A549 (cell line): ENCODE measurements around the gene CKLF. TPM values are rescaled to one million over a fixed set of nuclear protein-coding genes. Genes with fewer than 3 reads are reported as not detected.
A peak's percentile ranks its signal among the peaks of the same experiment; 100 is the strongest.

Experiments used
- ATAC-seq, 2 experiments: fragments of 200-7000 bp in 1 of 2; fragments of >200 bp in 1 of 2; cut with Nextera tagmentation in 1 of 2; cut with Tn5 transposase in 1 of 2; 3 replicates each; pipeline versions ENCODE4 v1.8.0 to v1.9.1; 2018 to 2020; ENCODE audit warnings: mild to moderate bottlenecking in 1 of 2, moderate library complexity in 1 of 2
- CTCF ChIA-PET: fragments of 300-600 bp; sonication (Branson Sonifier 250); formaldehyde crosslinking; extraction: SDS; loops from one replicate; lab custom pipeline; 2021; ENCODE audit warnings: antibody characterized with exemption, inconsistent platforms; lab: Yijun Ruan, JAX
- POLR2A ChIA-PET: fragments of 350-600 bp; formaldehyde crosslinking; extraction: SDS; loops from one replicate; lab custom pipeline; 2021; ENCODE audit warnings: antibody characterized with exemption, inconsistent platforms; lab: Yijun Ruan, JAX
- DNase-seq, 2 experiments: peaks; one replicate each; pipeline versions ENCODE4 v3.0.0 to v3.0.0-alpha.2; 2011 to 2016; ENCODE audit warnings: low read depth in 1 of 2, low spot score in 1 of 2
- FAIRE-seq: peaks from 2 replicates; lab custom pipeline; 2011; peaks lifted over from hg19 to GRCh38; lab: Jason Lieb, UNC
- H3K27ac ChIP-seq, 2 experiments: fragments of >200 bp; sonication (Bioruptor Twin); formaldehyde crosslinking; 3 replicates each; pipeline ENCODE4 v1.5.1; 2016 to 2017
- H3K4me1 ChIP-seq: fragments of >200 bp; sonication (Bioruptor Twin); formaldehyde crosslinking; 3 replicates; pipeline ENCODE4 v1.6.1; 2016
- H3K4me2 ChIP-seq: fragments of >200 bp; sonication (Bioruptor Twin); formaldehyde crosslinking; 3 replicates; pipeline ENCODE4 v1.6.1; 2016
- H3K4me3 ChIP-seq: fragments of >200 bp; sonication (Bioruptor Twin); formaldehyde crosslinking; 3 replicates; pipeline ENCODE4 v1.5.1; 2016
- H3K9me3 ChIP-seq: fragments of >200 bp; sonication (Bioruptor Twin); formaldehyde crosslinking; 3 replicates; pipeline ENCODE4 v1.6.1; 2016
- ATOH8 ChIP-seq: fragments of 250-450 bp; sonication (Bioruptor Pico); IDR thresholded peaks from 2 replicates; pipeline ENCODE4 v1.5.0; 2020; ENCODE audit warnings: low read depth, mild to moderate bottlenecking, moderate library complexity
- BCL3 ChIP-seq: fragments of >200 bp; sonication (Bioruptor Twin); formaldehyde crosslinking; IDR thresholded peaks from 3 replicates; pipeline ENCODE4 v1.6.1; 2016
- BHLHE40 ChIP-seq: IDR thresholded peaks from 2 replicates; pipeline ENCODE4 v1.6.1; 2012; ENCODE audit warnings: low read depth, low read length, inconsistent platforms
- CBX2 ChIP-seq: fragments of 200-600 bp; sonication (generic); IDR thresholded peaks from 2 replicates; pipeline ENCODE4 v1.6.1; 2016; ENCODE audit warnings: low read depth, mild to moderate bottlenecking, borderline replicate concordance
- CHD2 ChIP-seq: fragments of 150-350 bp; IDR thresholded peaks from 2 replicates; pipeline ENCODE4 v1.6.1; 2014; ENCODE audit warnings: low read length; ENCODE audit not compliant: partially characterized antibody
- CHD4 ChIP-seq: fragments of 200-600 bp; sonication (generic); IDR thresholded peaks from 2 replicates; pipeline ENCODE4 v1.6.1; 2016; ENCODE audit warnings: antibody characterized with exemption, mild to moderate bottlenecking, borderline replicate concordance
- EHF ChIP-seq: fragments of 250-450 bp; sonication (Bioruptor Pico); IDR thresholded peaks from 2 replicates; pipeline ENCODE4 v1.5.0; 2020; ENCODE audit warnings: mild to moderate bottlenecking
- ELK1 ChIP-seq: fragments of 150-350 bp; IDR thresholded peaks from 2 replicates; pipeline ENCODE4 v1.6.1; 2014; ENCODE audit warnings: low read depth, mild to moderate bottlenecking, low read length
- ESRRA ChIP-seq: fragments of 150-350 bp; IDR thresholded peaks from 2 replicates; pipeline ENCODE4 v1.6.1; 2014; ENCODE audit warnings: mild to moderate bottlenecking, low read length, borderline replicate concordance
- FOSL2 ChIP-seq, 2 experiments: fragments of 450-650 bp in 1 of 2; fragments of >200 bp in 1 of 2; sonication (Bioruptor Twin) in 1 of 2; formaldehyde crosslinking; IDR thresholded peaks; 2 replicates each; pipeline versions ENCODE4 v1.5.0 to v1.6.1; 2016 to 2020; ENCODE audit warnings: mild to moderate bottlenecking in 1 of 2, moderate library complexity in 1 of 2
- FOXS1 ChIP-seq: fragments of 250-450 bp; sonication (Bioruptor Pico); IDR thresholded peaks from 2 replicates; pipeline ENCODE4 v1.5.0; 2020; ENCODE audit warnings: mild to moderate bottlenecking, moderate library complexity
- HES2 ChIP-seq: fragments of >200 bp; sonication (Bioruptor Twin); formaldehyde crosslinking; IDR thresholded peaks from 2 replicates; pipeline ENCODE4 v1.6.1; 2016
- HEYL ChIP-seq: fragments of 250-450 bp; sonication (Bioruptor Pico); IDR thresholded peaks from 2 replicates; pipeline ENCODE4 v1.8.0; 2021; ENCODE audit warnings: mild to moderate bottlenecking, moderate library complexity
- HOXB13 ChIP-seq: fragments of 250-450 bp; sonication (Bioruptor Pico); IDR thresholded peaks from 2 replicates; pipeline ENCODE4 v1.5.0; 2020; ENCODE audit warnings: low read depth, mild to moderate bottlenecking, moderate library complexity
- JUN ChIP-seq, 2 experiments: fragments of >200 bp; sonication (Bioruptor Twin); formaldehyde crosslinking; IDR thresholded peaks; 2 replicates in 1 of 2; 3 replicates in 1 of 2; pipeline ENCODE4 v1.6.1; 2016 to 2017
- KDM1A ChIP-seq: fragments of 200-600 bp; sonication (generic); IDR thresholded peaks from 2 replicates; pipeline ENCODE4 v1.6.1; 2016; ENCODE audit warnings: low read depth, mild to moderate bottlenecking
- MAFK ChIP-seq: fragments of 450-650 bp; IDR thresholded peaks from 2 replicates; pipeline ENCODE4 v1.6.1; 2014; ENCODE audit not compliant: partially characterized antibody
- MAX ChIP-seq: IDR thresholded peaks from 2 replicates; pipeline ENCODE4 v1.6.1; 2012
- MAZ ChIP-seq: fragments of 150-350 bp; IDR thresholded peaks from 2 replicates; pipeline ENCODE4 v1.6.1; 2014; ENCODE audit warnings: antibody characterized with exemption, low read depth, low read length, borderline replicate concordance
- NR3C1 ChIP-seq: fragments of >200 bp; sonication (Bioruptor Twin); formaldehyde crosslinking; IDR thresholded peaks from 3 replicates; pipeline ENCODE4 v1.6.1; 2017
- POLR2A ChIP-seq: IDR thresholded peaks from 2 replicates; pipeline ENCODE4 v1.6.1; 2012; ENCODE audit warnings: mild to moderate bottlenecking, low read length
- POLR2AphosphoS2 ChIP-seq: conservative IDR thresholded peaks from 2 replicates; pipeline ENCODE4 v1.6.1; 2012; ENCODE audit warnings: low read length, improper control_type of control experiment, inconsistent platforms
- RFX5 ChIP-seq: fragments of 450-650 bp; IDR thresholded peaks from 2 replicates; pipeline ENCODE4 v1.7.1; 2014; ENCODE audit warnings: antibody characterized with exemption, mild to moderate bottlenecking, moderate library complexity
- SMC3 ChIP-seq: fragments of >200 bp; sonication (Bioruptor Twin); formaldehyde crosslinking; IDR thresholded peaks from 3 replicates; pipeline ENCODE4 v1.6.1; 2018; ENCODE audit warnings: inconsistent platforms
- TFCP2L1 ChIP-seq: fragments of 250-450 bp; sonication (Bioruptor Pico); IDR thresholded peaks from 2 replicates; pipeline ENCODE4 v1.5.0; 2021; ENCODE audit warnings: mild to moderate bottlenecking
- ZFP36 ChIP-seq: fragments of 450-650 bp; IDR thresholded peaks from 2 replicates; pipeline ENCODE4 v1.6.1; 2014; ENCODE audit warnings: borderline replicate concordance; ENCODE audit not compliant: partially characterized antibody
- ZNF302 ChIP-seq: fragments of 250-450 bp; sonication (Bioruptor Pico); IDR thresholded peaks from 2 replicates; pipeline ENCODE4 v1.9.0; 2021; ENCODE audit warnings: inconsistent platforms, mild to moderate bottlenecking, moderate library complexity
- WGBS: methylation state at CpG from one replicate; pipeline ENCODE4 v1.1.6; 2017; ENCODE audit errors: missing lambda C conversion rate; 5-methylcytosine and 5-hydroxymethylcytosine counted together
- polyA plus RNA-seq, 4 experiments: library from polyadenylated mRNA; depleted of rRNA in 3 of 4; stranded (reverse); fragments of >200 nt; fragmentation: RNase III in 1 of 4; extraction: RNeasy Plus Mini Kit Qiagen cat#74134 plus additional on column Dnase treatment in 1 of 4; gene quantifications; 2 replicates in 3 of 4; 3 replicates in 1 of 4; pipeline ENCODE4 v1.2.3, GENCODE V29; 2011 to 2017
- TF ChIP-seq, protein P1 (sequence below): fragments of 450-650 bp; IDR thresholded peaks from 2 replicates; pipeline ENCODE4 v1.6.1; 2014; ENCODE audit warnings: antibody characterized with exemption

CKLF gene
- polyA plus RNA-seq, 2 of the 4 experiments (the other 2 are of a cell fraction): 85.1 to 87.0 TPM

GRCh38 chr16:66510711-66511601 lies 41.4 kb upstream of the CKLF start:
- ATAC-seq (peak in 1 of 2 experiments; percentile 1; a peak in 2 of 6 replicates), DNase-seq (peak in 1 of 2 experiments; percentile 35), FAIRE-seq (no peak)
- CTCF ChIA-PET: interaction anchor here (0.9 to 8.2 kb wide), 11 partner anchors 8 to 240 kb away, joined by 3 to 68 read pairs (median 6); partner anchors contain the start of genes CKLF and DYNC1LI2
- TF ChIP-seq MAFK (peak; percentile 99), HOXB13 (CRISPR knock-in tag) (no peak), KDM1A (0 out of 2 replicates have a peak, but pooled peaks have one; percentile 35), TFCP2L1 (0 out of 2 replicates have a peak, but pooled peaks have one; percentile 14)
- Histone ChIP-seq H3K27ac (peak overlapping the region; percentile 95 to 97), H3K4me3 (0 out of 3 replicates have a peak overlapping the region, but pooled peaks have one; percentile 4), H3K4me2 (peak overlapping the region; percentile 86), H3K4me1 (peaks cover 91% of the 10 kb centered on the region), H3K9me3 (peaks cover 9% of the 10 kb centered on the region)
- POLR2A ChIA-PET: interaction anchor here (0.5 to 1.7 kb wide), 2 partner anchors 9 to 41 kb away, joined by 3 to 8 read pairs; partner anchors contain the start of gene CKLF
- 71% methylated on average over 12 of the region's 12 CpGs for WGBS

DNA sequence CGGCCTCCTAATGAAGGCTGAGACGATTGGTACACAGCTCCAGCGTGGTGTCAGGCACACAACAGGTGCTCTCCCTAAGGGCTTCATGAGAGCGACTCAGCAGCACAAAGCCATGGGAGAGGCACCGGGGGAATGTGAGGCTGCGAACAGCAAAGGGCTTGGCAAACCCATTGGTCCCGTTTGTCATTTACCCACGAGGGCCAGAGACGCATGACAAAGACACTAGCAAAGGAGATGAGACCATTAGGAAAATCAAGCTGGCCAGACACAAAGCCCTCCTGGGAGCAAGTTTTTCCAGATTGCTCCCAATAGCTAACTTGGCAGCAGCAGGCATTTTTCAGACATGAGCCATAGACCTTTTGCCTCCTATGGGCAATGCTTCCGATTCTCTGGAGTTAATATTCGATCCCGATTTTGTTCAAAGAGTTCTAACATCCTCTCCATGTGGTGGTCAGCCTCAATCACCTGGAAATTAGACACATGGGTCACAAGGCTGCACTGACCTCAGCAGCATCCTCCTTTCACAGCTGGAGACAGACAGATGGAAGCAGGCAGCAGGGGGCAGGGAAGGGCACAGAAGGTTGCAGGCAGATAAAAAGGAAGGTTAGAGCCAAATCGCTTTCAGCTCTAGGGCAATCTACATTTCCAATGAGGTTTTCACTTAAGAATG lies 40.6 kb upstream of the CKLF start:
- Histone ChIP-seq H3K27ac (peak overlapping the region; percentile 95 to 97), H3K4me1 (peaks cover 89% of the 10 kb centered on the region), H3K4me2 (peak overlapping the region; percentile 86), H3K4me3 (0 out of 3 replicates have a peak overlapping the region, but pooled peaks have one; percentile 4), H3K9me3 (peaks cover 9% of the 10 kb centered on the region)
- POLR2A ChIA-PET: interaction anchor here (0.5 to 1.7 kb wide), 4 partner anchors 10 to 41 kb away, joined by 3 to 8 read pairs (median 4); partner anchors contain the start of gene CKLF
- peak; percentile 64 to 90 for DNase-seq
- ATAC-seq: peak; percentile 43 to 47
- peak; percentile 92 for FAIRE-seq
- CTCF ChIA-PET: interaction anchor here (0.7 to 8.2 kb wide), 16 partner anchors 9 to 154 kb away, joined by 3 to 68 read pairs (median 4); partner anchors contain the start of gene CKLF
- 6% methylated on average over 13 of the region's 13 CpGs for WGBS
- 0 out of 2 replicates have a peak, but pooled peaks have one; percentile 75 for TF ChIP-seq EHF
- TF ChIP-seq BCL3: 0 out of 3 replicates have a peak, but pooled peaks have one; percentile 28
- no peak for TF ChIP-seq RFX5
- TF ChIP-seq FOSL2 (IDR thresholded peaks at IDR 0.05): peak; percentile 53
- TF ChIP-seq FOSL2 (CRISPR knock-in tag; IDR thresholded peaks at IDR 0.05): peak; percentile 77
- peak; percentile 32 to 64; a peak in 3 of 5 replicates for TF ChIP-seq JUN (IDR thresholded peaks at IDR 0.05)
- peak; percentile 46; the same call in 1 of the 2 replicates for TF ChIP-seq ZNF302 (CRISPR knock-in tag)
- TF ChIP-seq ELK1: peak; percentile 97
- TF ChIP-seq, protein P1, sequence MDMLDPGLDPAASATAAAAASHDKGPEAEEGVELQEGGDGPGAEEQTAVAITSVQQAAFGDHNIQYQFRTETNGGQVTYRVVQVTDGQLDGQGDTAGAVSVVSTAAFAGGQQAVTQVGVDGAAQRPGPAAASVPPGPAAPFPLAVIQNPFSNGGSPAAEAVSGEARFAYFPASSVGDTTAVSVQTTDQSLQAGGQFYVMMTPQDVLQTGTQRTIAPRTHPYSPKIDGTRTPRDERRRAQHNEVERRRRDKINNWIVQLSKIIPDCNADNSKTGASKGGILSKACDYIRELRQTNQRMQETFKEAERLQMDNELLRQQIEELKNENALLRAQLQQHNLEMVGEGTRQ: peak; percentile 31
- no peak for TF ChIP-seq POLR2A
- 0 out of 2 replicates have a peak, but pooled peaks have one; percentile 14 for TF ChIP-seq ATOH8
- peak; percentile 85; the same call in 1 of the 2 replicates for TF ChIP-seq MAX
- TF ChIP-seq ESRRA: peak; percentile 56; the same call in 1 of the 2 replicates
- no peak for TF ChIP-seq CHD4
- no peak for TF ChIP-seq HEYL (CRISPR knock-in tag)
- no peak for TF ChIP-seq MAZ
- TF ChIP-seq HES2: no peak
- TF ChIP-seq FOXS1 (CRISPR knock-in tag): no peak
- TF ChIP-seq CBX2: no peak
- peak; percentile 96 for TF ChIP-seq ZFP36
- TF ChIP-seq NR3C1: no peak
- no peak for TF ChIP-seq CHD2
- no peak for TF ChIP-seq POLR2AphosphoS2
- TF ChIP-seq BHLHE40: no peak
- peak; percentile 43; the same call in 2 of the 3 replicates for TF ChIP-seq SMC3
